C1 segment of cervical spinal cord (tissue), 14 donors: Measurements from ENCODE around the gene RPUSD4.
A peak's percentile ranks its signal among the peaks of the same experiment; 100 is the strongest.

Source experiments
- DNase-seq, 14 donors: peaks; one replicate each; lab custom pipeline; 2025; lab: John Stamatoyannopoulos, UW

The RPUSD4 gene

DNA sequence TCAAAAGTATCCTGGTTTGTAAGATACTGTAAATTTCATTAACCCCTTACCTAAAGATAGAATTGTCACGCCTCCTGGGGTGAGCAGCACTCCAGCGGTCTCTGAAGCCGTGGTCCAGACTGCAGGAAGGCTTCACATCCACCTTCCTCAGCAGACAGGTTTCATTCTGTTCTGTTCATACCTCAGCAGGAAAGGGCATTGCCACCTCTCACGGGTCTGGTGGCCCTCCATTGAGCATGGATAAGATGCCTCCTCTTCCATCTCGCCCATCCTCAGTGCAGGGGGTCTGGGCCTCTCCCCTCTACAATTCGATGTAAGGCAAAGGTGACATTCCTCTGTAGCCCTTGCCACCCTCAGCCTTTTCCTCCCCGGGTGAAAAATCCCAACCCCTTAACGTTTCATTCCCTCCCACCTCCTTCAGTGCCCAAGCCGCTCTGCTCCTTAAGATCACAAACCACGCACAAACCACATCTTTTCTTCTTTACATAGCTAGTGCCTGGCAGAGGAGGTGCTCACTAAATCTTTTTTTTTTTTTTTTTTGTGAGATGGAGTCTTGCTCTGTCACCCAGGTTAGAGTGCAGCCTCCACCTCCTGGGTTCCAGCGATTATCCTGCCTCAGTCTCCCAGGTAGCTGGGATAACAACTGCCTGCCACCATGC, 28.5 kb downstream of the RPUSD4 start:
- no peak for DNase-seq

DNA sequence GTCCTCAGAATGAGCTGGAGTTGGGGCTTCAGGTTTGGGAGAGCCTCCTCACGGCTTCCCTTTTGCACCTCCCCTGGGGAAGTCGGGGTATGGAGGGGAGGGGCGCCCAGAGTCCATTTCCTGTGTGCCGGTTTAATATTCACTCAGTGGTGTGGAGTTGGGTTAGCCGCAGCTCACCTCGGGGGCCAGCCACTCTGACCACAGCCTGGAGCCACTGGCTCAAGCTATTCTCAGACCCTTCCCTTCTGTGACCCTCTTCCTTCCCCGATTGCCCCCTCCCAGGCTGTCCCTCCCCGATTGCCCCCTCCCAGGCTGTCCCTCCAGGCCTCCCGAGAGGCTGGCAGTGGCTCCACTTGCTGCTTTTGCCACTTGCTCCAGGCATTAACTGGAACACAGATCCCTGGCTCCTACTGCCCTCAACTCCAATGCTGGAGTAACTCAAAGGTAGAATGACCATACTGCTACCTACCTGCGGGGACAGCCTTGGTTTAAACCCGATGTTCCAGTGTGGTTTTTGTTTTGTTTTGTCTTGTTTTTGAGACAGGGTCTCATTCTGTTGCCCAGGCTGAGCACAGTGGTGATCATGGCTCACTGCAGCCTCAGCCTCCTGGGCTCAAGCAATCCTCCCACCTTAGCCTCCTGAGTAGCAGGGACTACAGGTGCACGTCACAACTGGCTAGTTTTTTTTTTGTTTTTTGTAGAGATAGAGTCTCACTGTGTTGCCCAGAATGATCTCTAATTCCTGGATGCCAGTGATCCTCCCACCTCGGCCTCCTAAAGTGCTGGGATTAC, 29.3 kb downstream of the RPUSD4 start:
- DNase-seq = no peak

DNA sequence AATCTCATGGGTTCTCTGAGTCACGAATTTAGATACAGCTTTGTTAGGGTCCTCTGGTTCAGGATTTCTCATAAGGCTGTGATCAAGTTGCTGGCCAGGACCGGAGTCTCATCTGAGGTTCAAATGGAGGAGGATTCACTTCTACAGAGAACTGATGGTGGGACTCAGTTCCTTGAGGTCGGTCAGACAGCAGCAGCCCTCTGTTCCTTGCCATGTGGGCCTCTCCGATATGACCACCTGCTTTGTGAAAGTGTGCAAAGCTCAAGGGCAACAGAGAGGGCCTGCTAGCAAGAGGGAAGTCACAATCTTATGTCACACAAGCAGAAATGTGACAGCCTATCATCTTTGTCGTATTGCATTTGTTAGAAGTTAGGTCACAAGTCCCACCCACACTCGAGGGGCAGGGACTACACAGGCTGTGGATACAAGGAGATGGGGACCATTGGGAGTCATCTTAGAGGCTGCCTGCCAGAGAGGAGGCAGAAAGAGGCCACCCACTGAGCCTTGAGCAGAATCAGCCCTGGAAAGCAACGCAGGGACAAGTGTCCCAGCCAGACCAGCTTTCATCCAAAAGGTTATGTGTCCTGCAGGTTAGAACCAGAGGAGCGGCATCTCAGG, 34.5 kb downstream of the RPUSD4 start:
- DNase-seq = no peak

DNA sequence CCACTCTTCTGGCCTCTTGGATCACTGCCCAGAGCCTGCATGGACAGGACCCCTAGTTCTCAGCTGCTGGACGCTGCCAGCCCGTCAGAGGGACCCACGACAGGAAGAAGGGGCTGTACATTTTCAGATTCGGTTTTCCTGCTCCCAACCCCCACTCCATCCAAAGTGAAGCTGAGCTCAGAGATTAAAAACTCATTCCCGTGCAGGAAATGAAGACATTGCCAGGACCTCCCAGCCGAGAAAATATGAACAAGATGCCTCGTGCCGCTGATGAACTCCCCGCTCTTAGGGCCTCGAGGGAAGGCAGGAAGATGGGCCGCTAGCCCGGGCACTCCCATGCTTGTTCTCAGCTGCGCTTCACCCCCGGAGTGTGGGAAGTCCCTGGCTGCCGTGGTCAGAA, 36.1 kb downstream of the RPUSD4 start:
- no peak for DNase-seq

DNA sequence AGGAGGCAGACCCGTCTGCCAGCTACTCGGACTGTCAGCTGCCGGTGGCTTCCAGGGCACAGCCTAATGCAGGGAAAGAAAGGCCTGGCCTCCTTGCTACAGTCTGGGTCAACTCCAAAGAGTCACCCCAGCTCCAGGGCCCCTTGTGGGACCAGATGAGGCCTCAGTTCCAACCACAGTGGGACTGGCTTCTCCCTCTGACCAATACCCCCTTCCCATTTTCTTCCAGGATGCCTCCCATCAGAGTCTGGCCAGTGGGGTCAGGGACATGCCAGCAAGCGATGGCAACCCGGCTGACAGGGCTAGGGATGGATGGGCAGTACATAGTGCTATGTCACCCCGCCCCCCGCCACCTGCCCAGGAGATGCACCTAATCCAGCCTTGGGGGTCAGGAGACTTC, 36.6 kb downstream of the RPUSD4 start:
- no peak for DNase-seq

DNA sequence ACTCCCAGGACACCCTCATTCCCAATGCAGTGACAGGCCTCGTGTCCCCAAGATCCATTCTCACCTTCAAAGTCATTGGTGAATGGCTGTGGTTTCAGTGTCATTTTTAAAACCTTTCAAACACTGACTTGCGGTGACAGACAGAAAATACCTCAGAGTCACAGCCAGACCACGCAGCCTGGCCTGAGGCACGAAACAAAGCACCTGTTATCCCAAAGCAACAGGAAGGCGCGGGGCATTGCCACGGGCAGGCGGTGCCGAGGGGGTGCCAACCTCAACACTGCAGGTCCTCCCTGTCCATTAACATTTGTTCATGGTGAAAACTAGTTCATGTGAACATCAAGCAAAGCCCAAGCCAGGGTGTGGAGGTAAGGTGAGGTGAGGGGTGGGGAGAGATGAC, 38.2 kb downstream of the RPUSD4 start:
- DNase-seq = no peak

DNA sequence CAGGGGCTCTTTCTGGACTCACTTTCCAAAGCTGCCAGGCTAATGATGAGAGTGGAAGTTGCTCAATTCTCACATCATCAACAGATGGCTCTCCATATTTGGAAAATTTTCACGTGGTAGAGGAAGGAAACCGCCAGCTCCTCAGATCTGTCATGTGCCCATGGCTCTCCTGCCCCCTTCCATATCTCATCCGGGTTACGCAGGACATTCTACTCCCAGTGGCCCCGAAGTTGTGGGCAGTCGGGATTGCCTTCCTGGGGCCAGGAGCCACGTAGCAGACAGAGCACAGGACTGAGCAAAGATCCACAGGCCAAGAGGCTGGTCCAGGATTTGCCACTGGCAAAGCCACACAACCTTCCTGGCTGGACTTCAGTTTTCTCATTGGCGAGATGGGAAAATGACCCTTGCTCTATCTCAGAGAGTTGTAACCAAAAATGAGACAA, 38.8 kb downstream of the RPUSD4 start:
- DNase-seq = no peak

DNA sequence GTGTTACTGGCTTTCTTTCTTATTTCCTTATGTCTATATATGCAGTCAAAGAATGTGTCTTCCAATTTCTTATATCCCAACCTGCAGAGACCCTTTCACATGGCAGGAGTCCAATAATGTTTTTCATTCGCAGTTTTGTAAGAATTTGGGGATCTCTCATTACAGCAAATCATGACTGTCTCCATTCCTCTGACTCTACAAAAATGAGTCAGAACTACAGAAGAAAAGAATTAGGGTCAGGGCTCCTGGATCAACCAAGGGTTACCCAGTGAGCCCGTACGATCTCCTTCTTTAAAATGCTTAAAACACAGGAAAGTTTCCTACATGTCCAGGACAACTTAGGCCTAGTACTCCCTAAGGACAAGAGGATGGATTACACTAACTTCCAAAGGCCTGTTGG, 42.2 kb downstream of the RPUSD4 start:
- DNase-seq = no peak

DNA sequence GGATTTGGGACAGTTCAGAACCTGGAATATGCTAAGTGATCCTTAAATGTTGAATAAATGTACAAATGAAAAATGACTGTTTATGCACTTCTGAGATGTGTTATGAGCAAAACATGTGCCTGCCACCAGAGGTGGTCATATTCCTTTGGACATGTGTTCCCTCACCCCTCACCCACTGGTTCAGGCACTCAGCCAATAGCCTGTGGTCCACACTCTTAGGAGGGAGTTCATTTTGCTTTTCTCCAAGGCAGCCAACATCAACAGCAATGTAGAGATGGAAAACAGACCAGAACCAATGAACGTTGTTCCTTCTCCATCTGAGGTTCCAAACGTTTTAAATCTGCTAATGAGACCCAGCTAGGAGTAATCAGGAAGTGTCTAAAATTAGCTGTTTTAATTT, 44.0 kb downstream of the RPUSD4 start:
- DNase-seq = no peak

DNA sequence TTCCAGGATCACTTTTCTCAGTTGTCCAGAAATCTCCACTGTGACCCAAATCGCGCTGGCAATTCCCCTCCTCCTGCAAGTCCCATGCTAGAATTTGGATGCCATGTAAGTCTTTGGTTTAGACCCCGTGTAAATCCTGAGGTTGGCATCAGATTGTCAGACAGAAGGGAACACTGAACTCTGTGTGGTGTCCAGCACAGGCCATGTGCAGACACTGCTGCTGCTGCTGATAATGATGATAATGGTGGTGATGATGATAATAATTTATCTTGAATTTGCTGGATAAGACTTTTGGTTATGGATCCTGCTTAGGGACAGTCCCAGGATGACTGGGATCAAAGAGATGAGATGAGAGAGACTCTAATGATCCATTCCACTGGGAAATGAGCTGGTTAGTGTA, 45.0 kb downstream of the RPUSD4 start:
- DNase-seq = no peak

DNA sequence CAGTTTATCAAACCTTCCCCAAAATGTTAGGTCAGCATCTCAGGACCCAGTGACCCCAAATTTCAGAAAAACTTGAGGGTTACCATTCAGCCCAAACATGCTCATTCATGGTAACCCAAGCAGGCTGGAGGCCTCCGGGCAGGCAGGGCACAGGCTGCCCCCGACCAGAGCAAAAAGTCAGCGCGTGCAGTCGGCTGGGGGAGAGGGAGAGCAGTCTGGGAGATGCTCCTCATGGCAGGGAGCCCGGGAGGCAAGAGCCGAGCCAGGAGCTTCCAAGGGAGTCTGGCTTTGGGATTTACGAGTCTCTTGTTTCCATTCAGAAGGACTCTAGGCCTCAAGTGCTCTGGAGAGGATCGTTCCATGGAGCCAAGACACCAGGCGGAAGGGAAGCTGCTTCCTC, 45.7 kb downstream of the RPUSD4 start:
- peak in 1 of 14 donors; percentile 24 for DNase-seq

DNA sequence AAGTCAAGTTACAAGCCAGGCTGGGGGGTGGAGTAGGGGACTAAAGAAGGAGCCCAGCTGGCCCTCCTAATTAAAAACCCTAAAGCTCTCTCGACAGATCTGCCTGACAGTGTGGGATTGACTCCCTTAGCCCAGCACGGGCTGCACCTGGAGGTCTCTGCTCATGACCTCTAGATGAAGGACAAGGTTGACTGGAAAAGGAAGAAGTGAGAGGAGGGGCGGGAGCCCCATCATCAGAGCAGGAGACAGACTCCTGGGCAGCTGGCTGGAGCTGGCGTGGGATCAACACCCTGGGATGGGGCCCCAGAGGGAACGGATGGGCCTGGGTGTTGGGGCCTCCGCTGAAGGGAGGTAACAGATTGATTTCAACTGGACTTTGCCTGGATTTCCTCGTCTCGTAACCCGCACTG, 46.1 kb downstream of the RPUSD4 start:
- DNase-seq = no peak

DNA sequence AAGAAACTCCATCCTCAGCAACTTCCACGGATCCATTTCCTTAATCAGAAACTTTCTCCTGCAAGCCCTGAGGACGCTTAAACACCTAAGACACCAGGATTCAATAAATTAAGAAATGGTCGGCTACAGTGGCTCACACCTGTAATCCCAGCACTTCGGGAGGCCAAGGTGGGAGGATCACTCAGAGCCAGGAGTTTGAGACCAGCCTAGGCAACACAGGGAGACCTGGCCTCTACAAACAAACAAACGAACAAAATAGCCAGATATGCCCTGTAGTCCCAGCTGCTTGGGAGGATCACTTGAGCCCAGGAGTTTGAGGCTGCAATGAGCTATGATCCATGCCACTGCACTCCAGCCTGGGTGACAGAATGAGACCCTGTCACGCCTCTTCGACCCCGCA, 46.7 kb downstream of the RPUSD4 start:
- DNase-seq = no peak

DNA sequence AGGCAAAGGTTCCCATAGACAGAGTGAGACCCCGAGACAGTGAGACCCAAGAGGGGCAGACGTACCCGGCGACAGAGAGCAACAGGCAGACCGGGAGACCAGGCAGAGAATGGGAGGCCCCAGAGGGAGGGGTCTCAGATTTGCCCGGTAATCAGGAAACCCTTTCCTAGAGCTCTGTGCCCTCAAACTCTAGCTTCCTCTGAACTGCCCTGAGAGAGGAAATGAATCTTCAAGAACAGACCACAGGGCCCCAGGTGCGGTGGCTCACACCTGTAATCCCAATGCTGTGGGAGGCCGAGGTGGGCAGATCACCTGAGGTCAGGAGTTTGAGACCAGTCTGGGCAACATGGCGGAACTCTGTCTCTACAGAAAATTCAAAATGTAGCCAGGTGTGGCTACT, 47.7 kb downstream of the RPUSD4 start:
- no peak for DNase-seq

DNA sequence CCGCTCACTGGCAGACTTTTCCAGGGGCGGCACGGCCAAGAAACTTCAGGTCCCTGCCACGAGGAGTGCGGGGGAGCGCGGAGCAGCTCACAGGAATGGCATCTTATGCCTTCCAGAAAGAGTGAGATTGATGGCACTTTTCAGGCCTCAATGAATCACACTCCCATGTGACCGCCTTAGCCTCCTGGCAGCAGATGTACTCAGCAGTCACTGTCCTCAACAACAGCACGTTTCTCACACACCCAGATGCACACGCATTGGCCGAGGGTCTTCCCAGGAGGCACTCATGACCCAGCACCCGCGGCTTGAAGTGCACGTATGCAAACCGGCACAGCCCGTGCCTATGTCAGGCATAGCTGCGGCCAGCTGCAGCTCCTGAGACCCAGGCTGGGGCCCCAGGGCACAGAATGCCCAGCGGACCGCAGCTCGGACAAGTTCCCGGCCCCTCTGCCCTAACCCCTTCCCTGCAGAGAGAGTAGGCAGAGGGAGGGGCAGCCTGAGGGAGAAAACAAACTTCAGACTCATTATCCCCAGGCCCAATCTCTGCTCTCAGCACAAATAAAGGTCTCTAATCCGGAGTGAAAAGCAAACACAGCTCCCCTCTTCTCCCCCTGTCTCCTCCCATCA, 48.3 kb downstream of the RPUSD4 start:
- DNase-seq = peak in 2 of 14 donors; percentile 3 to 54

DNA sequence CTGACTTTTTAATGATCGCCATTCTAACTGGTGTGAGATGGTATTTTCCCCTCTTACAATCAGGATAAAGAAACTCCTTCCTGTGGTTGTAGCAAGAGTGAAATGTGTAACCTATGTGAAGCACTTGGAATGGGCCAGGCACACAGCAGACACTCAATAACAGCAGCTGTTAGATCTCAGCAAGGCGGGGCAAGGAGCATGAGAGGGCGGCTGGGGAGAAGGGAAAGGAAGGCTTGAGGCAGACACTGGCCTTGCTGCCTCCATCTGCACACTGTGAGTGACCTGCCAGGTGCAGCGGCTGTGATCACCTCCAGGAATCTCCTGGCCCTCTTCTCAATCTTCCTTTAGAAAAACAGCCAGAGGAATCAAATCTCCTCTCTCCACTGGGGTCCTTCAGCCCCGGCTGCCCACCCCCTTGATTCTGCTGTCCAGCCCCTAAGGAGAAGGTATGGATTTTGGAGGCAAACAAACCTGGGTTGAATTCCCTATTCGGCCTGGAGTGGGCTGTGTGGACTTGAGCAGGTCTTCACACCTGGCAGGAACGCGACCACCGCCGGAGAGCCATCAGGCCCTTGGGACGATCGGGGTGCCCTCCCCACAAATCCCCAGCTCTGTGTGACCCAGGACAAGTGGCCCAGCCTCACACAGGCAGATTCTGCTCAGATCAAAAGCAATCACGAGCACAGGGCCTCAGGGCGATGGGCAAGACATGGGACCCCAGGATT, 49.0 kb downstream of the RPUSD4 start:
- no peak for DNase-seq

DNA sequence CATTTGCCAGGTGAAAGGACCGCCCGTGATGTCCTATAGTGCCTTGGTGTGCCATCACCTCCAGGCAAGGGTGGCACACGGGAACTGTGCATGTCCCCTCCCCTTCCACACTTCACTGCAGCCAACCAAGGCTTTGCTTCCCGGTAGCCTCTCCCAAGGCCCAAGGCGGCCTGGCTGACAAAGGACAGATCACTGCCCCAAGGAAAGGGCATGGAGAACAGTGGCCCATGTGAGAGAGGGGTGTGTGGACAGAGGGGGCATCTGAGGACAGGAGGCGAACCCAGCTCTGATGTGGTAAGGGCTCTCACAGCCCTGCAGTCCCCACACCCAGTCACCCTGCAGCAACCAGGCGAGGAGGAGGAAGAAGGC, 50.4 kb downstream of the RPUSD4 start:
- no peak for DNase-seq

DNA sequence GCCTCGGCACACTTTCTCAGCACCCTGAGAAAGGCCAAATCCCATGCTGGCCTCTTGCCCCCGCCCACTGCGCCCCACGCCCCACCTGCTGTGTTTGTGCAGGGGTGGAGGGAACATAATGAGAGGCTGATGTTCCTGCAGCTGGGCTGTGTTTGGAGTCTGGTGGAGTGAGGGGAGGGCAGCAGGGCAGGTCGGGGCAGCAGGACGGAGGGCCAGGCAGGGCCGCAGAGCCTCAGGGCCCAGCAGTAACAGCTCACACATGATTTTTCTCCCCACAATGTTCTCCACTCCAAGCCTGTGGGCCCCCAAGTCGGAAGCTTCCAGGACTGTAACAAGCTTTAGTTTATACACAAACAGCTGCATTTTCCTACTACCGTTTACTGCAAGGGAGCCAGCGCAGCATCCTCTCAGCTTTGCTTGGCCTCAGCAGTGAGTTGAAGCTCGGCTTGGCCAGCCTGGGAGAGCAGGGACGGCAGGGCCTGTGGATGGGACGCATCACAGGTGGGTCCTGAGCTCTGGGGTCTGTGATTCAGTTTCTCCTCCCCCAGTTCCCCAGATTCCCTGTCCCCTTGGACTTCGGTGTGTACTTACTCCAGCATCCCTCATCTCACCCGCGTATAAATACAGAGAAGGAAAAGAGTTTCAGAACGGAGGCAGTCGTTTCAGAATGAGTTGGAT, 51.0 kb downstream of the RPUSD4 start:
- DNase-seq = no peak

DNA sequence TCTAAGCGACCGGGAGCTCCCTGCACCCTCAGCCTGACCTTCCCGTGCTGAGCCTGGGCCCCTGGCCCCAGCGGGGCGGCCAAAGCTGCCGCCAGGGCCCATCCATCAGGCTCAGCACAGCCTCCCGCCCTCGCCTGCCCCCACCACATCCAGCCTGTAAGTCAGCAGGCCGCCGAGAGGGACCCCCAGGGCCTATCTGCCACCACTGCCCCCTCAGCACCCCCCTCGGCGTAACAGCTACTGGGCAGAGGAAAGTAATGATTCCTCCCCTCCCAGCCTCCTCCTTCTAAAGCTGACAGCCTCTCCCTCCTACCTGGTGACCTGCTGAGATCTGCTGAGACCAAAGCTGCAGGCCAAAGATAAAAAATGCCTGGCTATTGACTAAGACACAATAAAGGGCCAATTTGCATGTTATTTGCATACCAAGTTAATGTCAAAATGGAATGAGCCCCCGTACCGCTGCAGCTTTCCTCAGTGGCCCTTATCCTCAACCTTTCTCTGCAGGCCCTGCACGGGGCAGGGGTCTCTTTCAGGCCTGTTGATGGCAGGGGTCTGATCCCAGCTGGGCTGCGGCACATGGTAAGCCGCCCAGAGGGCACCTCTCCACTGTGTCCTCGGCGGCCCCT, 51.6 kb downstream of the RPUSD4 start:
- no peak for DNase-seq

DNA sequence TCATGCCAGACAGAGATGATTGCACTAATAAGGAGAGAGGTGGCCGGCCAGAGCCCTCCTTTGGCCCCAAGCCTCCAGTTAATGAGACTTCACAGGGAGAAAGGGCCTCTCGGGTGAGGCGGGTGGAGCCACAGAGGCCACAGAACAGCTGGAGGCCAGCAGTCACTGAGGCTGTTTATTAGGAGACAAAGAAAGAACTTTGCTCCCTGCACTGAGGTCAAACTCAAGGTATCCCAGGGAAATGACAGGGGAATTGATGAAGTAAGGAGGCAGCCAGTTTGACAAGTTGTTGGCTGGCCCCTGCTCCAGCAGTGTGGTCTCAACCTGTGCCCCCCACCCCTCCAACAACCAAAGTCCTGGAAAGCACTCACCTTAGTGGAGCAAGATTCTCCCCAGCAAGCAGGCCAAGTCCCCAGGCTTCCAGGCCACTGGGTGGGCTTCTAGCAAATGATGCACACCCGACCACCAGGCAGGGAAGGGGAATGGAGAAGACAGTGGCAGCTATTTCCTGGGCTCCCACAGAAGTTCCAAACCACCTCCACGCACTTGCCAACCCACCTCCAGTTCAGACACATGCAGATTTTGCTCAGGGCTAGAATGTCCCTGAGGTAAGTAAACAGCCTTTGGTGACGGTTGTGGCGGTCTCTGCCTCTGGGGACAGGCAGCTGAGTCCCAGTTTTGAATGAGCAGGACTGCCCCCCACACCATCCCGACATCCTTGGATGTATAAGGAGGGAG, 53.2 kb downstream of the RPUSD4 start:
- no peak for DNase-seq
